Natural killer cell treated with Interleukin-12 subunit alpha and Interleukin-12 subunit beta and Interleukin-15 and Interleukin-18, amount 100 ng/mL, for 72 hours (primary cell): ENCODE measurements around the gene EPHA6. TPM values are rescaled to one million over a fixed set of nuclear protein-coding genes. Genes with fewer than 3 reads are reported as not detected.

Experiments used
- ATAC-seq, 2 donors: fragments of 150-1000 bp; cut with Tn5 transposase in 1 of 2; sonication (Bioruptor Pico), chemical (Tn5 transposase) in 1 of 2; 2 replicates each; pipeline ENCODE4 v1.10.0; 2021
- DNase-seq: peaks from one replicate; pipeline ENCODE4 v3.0.0; 2022; ENCODE audit warnings: low spot score
- H3K27ac Mint-ChIP-seq, 2 donors: 1 replicate in 1 of 2; 2 replicates in 1 of 2; pipeline ENCODE4 v1.8.0; 2022; ENCODE audit warnings: mixed read lengths in 2 of 2, mild to moderate bottlenecking in 1 of 2, moderate library complexity in 1 of 2
- H3K27me3 Mint-ChIP-seq, 2 donors: 1 replicate in 1 of 2; 2 replicates in 1 of 2; pipeline ENCODE4 v1.8.0; 2022; ENCODE audit warnings: mixed read lengths in 2 of 2
- H3K36me3 Mint-ChIP-seq: one replicate; pipeline ENCODE4 v1.8.0; 2022; ENCODE audit warnings: mixed read lengths
- H3K4me1 Mint-ChIP-seq, 2 donors: 1 replicate in 1 of 2; 2 replicates in 1 of 2; pipeline ENCODE4 v1.8.0; 2022; ENCODE audit warnings: low read depth in 2 of 2, mixed read lengths in 2 of 2, mild to moderate bottlenecking in 1 of 2
- H3K4me3 Mint-ChIP-seq: one replicate; pipeline ENCODE4 v1.8.0; 2022; ENCODE audit warnings: mixed read lengths
- H3K9me3 Mint-ChIP-seq: 2 replicates; pipeline ENCODE4 v1.8.0; 2022; ENCODE audit warnings: mixed read lengths
- total RNA-seq, 2 donors: library from RNA; stranded (reverse); gene quantifications; one replicate each; pipeline ENCODE4 v1.2.3, GENCODE V29; 2022

The EPHA6 gene
- total RNA-seq, 2 donors from 2014 or later: not detected

GRCh38 chr3:97350971-97351370, 536.6 kb downstream of the EPHA6 start:
- no peak overlapping the region for H3K4me3 Mint-ChIP-seq
- ATAC-seq (no peak), DNase-seq (no peak)
- H3K27ac Mint-ChIP-seq: no peak overlapping the region
- H3K9me3 Mint-ChIP-seq: peaks cover 23% of the 10 kb centered on the region
- H3K36me3 Mint-ChIP-seq: peaks cover 5% of the 10 kb centered on the region
- H3K4me1 Mint-ChIP-seq: no peaks in the 10 kb centered on the region
- H3K27me3 Mint-ChIP-seq: no peaks in the 10 kb centered on the region

- ATAC-seq (no peak), DNase-seq (no peak)
- Mint-ChIP-seq H3K4me3 (no peak overlapping the region), H3K27ac (no peak overlapping the region), H3K4me1 (no peaks in the 10 kb centered on the region), H3K27me3 (no peaks in the 10 kb centered on the region), H3K9me3 (peaks cover 35% of the 10 kb centered on the region), H3K36me3 (peaks cover 5% of the 10 kb centered on the region)
Measured at GRCh38 chr3:97353176-97353575, 538.8 kb downstream of the EPHA6 start.

GRCh38 chr3:97359977-97360376, 545.6 kb downstream of the EPHA6 start:
- Mint-ChIP-seq H3K36me3 (no peaks in the 10 kb centered on the region), H3K9me3 (peaks cover 26% of the 10 kb centered on the region), H3K27me3 (no peaks in the 10 kb centered on the region), H3K27ac (no peak overlapping the region), H3K4me3 (no peak overlapping the region), H3K4me1 (no peaks in the 10 kb centered on the region)
- no peak for DNase-seq
- ATAC-seq: no peak

GRCh38 chr3:97360804-97361203, 546.4 kb downstream of the EPHA6 start:
- Mint-ChIP-seq H3K4me3 (no peak overlapping the region), H3K4me1 (no peaks in the 10 kb centered on the region), H3K36me3 (no peaks in the 10 kb centered on the region), H3K9me3 (peaks cover 20% of the 10 kb centered on the region), H3K27ac (no peak overlapping the region), H3K27me3 (no peaks in the 10 kb centered on the region)
- DNase-seq: no peak
- no peak for ATAC-seq

- peaks cover 14% of the 10 kb centered on the region for H3K36me3 Mint-ChIP-seq
- H3K4me1 Mint-ChIP-seq: no peaks in the 10 kb centered on the region
- ATAC-seq: no peak
Measured at GRCh38 chr3:97384583-97384982, 570.2 kb downstream of the EPHA6 start.

GRCh38 chr3:97388774-97389173, 574.4 kb downstream of the EPHA6 start:
- no peaks in the 10 kb centered on the region for H3K4me1 Mint-ChIP-seq
- H3K27me3 Mint-ChIP-seq: no peaks in the 10 kb centered on the region
- DNase-seq (no peak), ATAC-seq (no peak)
- peaks cover 14% of the 10 kb centered on the region for H3K9me3 Mint-ChIP-seq
- H3K27ac Mint-ChIP-seq: no peak overlapping the region
- H3K4me3 Mint-ChIP-seq: no peak overlapping the region
- H3K36me3 Mint-ChIP-seq: peaks cover 14% of the 10 kb centered on the region

More at GRCh38 chr3:97384583-97384982, 570.2 kb downstream of the EPHA6 start:
- DNase-seq: no peak
- H3K9me3 Mint-ChIP-seq: peaks cover 14% of the 10 kb centered on the region
- H3K27ac Mint-ChIP-seq: no peak overlapping the region
- H3K27me3 Mint-ChIP-seq: no peaks in the 10 kb centered on the region
- H3K4me3 Mint-ChIP-seq: no peak overlapping the region

GRCh38 chr3:97389936-97390335, 575.5 kb downstream of the EPHA6 start:
- H3K4me1 Mint-ChIP-seq: no peaks in the 10 kb centered on the region
- peaks cover 14% of the 10 kb centered on the region for H3K36me3 Mint-ChIP-seq
- DNase-seq: no peak
- no peak for ATAC-seq
- no peak overlapping the region for H3K4me3 Mint-ChIP-seq
- no peaks in the 10 kb centered on the region for H3K27me3 Mint-ChIP-seq
- no peak overlapping the region for H3K27ac Mint-ChIP-seq
- H3K9me3 Mint-ChIP-seq: peaks cover 14% of the 10 kb centered on the region

GRCh38 chr3:97391167-97391566, 576.8 kb downstream of the EPHA6 start:
- DNase-seq: no peak
- no peak overlapping the region for H3K4me3 Mint-ChIP-seq
- H3K36me3 Mint-ChIP-seq: peaks cover 14% of the 10 kb centered on the region
- H3K27me3 Mint-ChIP-seq: no peaks in the 10 kb centered on the region
- no peak overlapping the region for H3K27ac Mint-ChIP-seq
- ATAC-seq: no peak
- H3K9me3 Mint-ChIP-seq: peaks cover 14% of the 10 kb centered on the region
- H3K4me1 Mint-ChIP-seq: no peaks in the 10 kb centered on the region

GRCh38 chr3:97409612-97410011, 595.2 kb downstream of the EPHA6 start:
- Mint-ChIP-seq H3K4me1 (no peaks in the 10 kb centered on the region), H3K36me3 (no peaks in the 10 kb centered on the region), H3K27me3 (no peaks in the 10 kb centered on the region), H3K27ac (no peak overlapping the region), H3K9me3 (peaks cover 4% of the 10 kb centered on the region), H3K4me3 (no peak overlapping the region)
- ATAC-seq (no peak), DNase-seq (no peak)

- ATAC-seq: no peak
- H3K27ac Mint-ChIP-seq: no peak overlapping the region
- H3K9me3 Mint-ChIP-seq: peaks cover 24% of the 10 kb centered on the region
- H3K27me3 Mint-ChIP-seq: no peaks in the 10 kb centered on the region
- H3K36me3 Mint-ChIP-seq: no peaks in the 10 kb centered on the region
- no peak overlapping the region for H3K4me3 Mint-ChIP-seq
- no peak for DNase-seq
- no peaks in the 10 kb centered on the region for H3K4me1 Mint-ChIP-seq
Measured at GRCh38 chr3:97421565-97421964, 607.2 kb downstream of the EPHA6 start.

GRCh38 chr3:97425002-97425401, 610.6 kb downstream of the EPHA6 start:
- H3K4me3 Mint-ChIP-seq: no peak overlapping the region
- DNase-seq: no peak
- no peaks in the 10 kb centered on the region for H3K27me3 Mint-ChIP-seq
- no peak overlapping the region for H3K27ac Mint-ChIP-seq
- no peaks in the 10 kb centered on the region for H3K4me1 Mint-ChIP-seq
- peaks cover 25% of the 10 kb centered on the region for H3K9me3 Mint-ChIP-seq
- H3K36me3 Mint-ChIP-seq: no peaks in the 10 kb centered on the region
- ATAC-seq: no peak

- Mint-ChIP-seq H3K4me1 (no peaks in the 10 kb centered on the region), H3K4me3 (no peak overlapping the region), H3K9me3 (peaks cover 15% of the 10 kb centered on the region), H3K36me3 (no peaks in the 10 kb centered on the region), H3K27ac (no peak overlapping the region), H3K27me3 (no peaks in the 10 kb centered on the region)
- no peak for DNase-seq
- ATAC-seq: no peak
Measured at GRCh38 chr3:97430601-97431000, 616.2 kb downstream of the EPHA6 start.

GRCh38 chr3:97432914-97433313, 618.5 kb downstream of the EPHA6 start:
- peaks cover 3% of the 10 kb centered on the region for H3K9me3 Mint-ChIP-seq
- no peaks in the 10 kb centered on the region for H3K27me3 Mint-ChIP-seq
- H3K4me1 Mint-ChIP-seq: no peaks in the 10 kb centered on the region
- ATAC-seq: no peak
- no peak for DNase-seq
- H3K27ac Mint-ChIP-seq: no peak overlapping the region
- H3K36me3 Mint-ChIP-seq: no peaks in the 10 kb centered on the region
- H3K4me3 Mint-ChIP-seq: no peak overlapping the region

GRCh38 chr3:97438131-97438530, 623.7 kb downstream of the EPHA6 start:
- no peaks in the 10 kb centered on the region for H3K27me3 Mint-ChIP-seq
- peaks cover 9% of the 10 kb centered on the region for H3K9me3 Mint-ChIP-seq
- H3K4me3 Mint-ChIP-seq: no peak overlapping the region
- no peaks in the 10 kb centered on the region for H3K4me1 Mint-ChIP-seq
- no peak for DNase-seq
- H3K27ac Mint-ChIP-seq: no peak overlapping the region
- H3K36me3 Mint-ChIP-seq: no peaks in the 10 kb centered on the region
- ATAC-seq: no peak

- Mint-ChIP-seq H3K36me3 (no peaks in the 10 kb centered on the region), H3K27ac (no peak overlapping the region), H3K4me3 (no peak overlapping the region), H3K27me3 (no peaks in the 10 kb centered on the region), H3K9me3 (peaks cover 9% of the 10 kb centered on the region), H3K4me1 (no peaks in the 10 kb centered on the region)
- DNase-seq: no peak
- no peak for ATAC-seq
Measured at GRCh38 chr3:97439373-97439772, 625.0 kb downstream of the EPHA6 start.
